ENCODE data around the gene SDC1.

SDC1 gene

GRCh38 chr2:20212871-20213503 is 11.9 kb downstream of the SDC1 start:
- DNase-seq = no peak

GRCh38 chr2:20212459-20212870 is 12.5 kb downstream of the SDC1 start:
- DNase-seq = no peak

- DNase-seq = no peak
These were observed 13.0 kb downstream of the SDC1 start for GRCh38 chr2:20211860-20212458.

GRCh38 chr2:20211420-20211819 is 13.5 kb downstream of the SDC1 start:
- DNase-seq = no peak

GRCh38 chr2:20210462-20210861 is 14.5 kb downstream of the SDC1 start:
- no peak for DNase-seq

- DNase-seq = no peak
These were observed 15.4 kb downstream of the SDC1 start for GRCh38 chr2:20209373-20210109.

GRCh38 chr2:20208476-20208859 is 16.5 kb downstream of the SDC1 start:
- no peak for DNase-seq

GRCh38 chr2:20207051-20207450 is 17.9 kb downstream of the SDC1 start:
- DNase-seq = no peak

GRCh38 chr2:20205915-20206524 is 18.9 kb downstream of the SDC1 start:
- no peak for DNase-seq

GRCh38 chr2:20205069-20205468 is 19.9 kb downstream of the SDC1 start:
- DNase-seq = no peak

- DNase-seq = no peak
These were observed 21.3 kb downstream of the SDC1 start for GRCh38 chr2:20203521-20204225.

GRCh38 chr2:20203072-20203471 is 21.9 kb downstream of the SDC1 start:
- no peak for DNase-seq

GRCh38 chr2:20201671-20202070 is 23.3 kb downstream of the SDC1 start:
- no peak for DNase-seq

- DNase-seq = no peak
These were observed 24.0 kb downstream of the SDC1 start for GRCh38 chr2:20200697-20201555.

- no peak for DNase-seq
These were observed 25.2 kb downstream of the SDC1 start for GRCh38 chr2:20199633-20200270.

GRCh38 chr2:20198796-20199632 is 25.9 kb downstream of the SDC1 start:
- DNase-seq = no peak

- no peak for DNase-seq
These were observed 26.9 kb downstream of the SDC1 start for GRCh38 chr2:20198001-20198400.

GRCh38 chr2:20197192-20197591 is 27.7 kb downstream of the SDC1 start:
- no peak for DNase-seq

GRCh38 chr2:20196657-20197161 is 28.2 kb downstream of the SDC1 start:
- DNase-seq = no peak

GRCh38 chr2:20196053-20196656 is 28.8 kb downstream of the SDC1 start:
- no peak for DNase-seq
